Superior temporal gyrus (tissue), 1 donor: ENCODE data around the gene CCL17.
"Not testable (repeated sequence)": the region's sequence is repeated elsewhere in the genome, so short reads cannot be mapped to it uniquely, and the experiment has no call there.

Experiments used
- DNase-seq: peaks from one replicate; pipeline ENCODE4 v3.0.0-alpha.2; 2016; ENCODE audit errors: extremely low spot score

The CCL17 gene

DNA sequence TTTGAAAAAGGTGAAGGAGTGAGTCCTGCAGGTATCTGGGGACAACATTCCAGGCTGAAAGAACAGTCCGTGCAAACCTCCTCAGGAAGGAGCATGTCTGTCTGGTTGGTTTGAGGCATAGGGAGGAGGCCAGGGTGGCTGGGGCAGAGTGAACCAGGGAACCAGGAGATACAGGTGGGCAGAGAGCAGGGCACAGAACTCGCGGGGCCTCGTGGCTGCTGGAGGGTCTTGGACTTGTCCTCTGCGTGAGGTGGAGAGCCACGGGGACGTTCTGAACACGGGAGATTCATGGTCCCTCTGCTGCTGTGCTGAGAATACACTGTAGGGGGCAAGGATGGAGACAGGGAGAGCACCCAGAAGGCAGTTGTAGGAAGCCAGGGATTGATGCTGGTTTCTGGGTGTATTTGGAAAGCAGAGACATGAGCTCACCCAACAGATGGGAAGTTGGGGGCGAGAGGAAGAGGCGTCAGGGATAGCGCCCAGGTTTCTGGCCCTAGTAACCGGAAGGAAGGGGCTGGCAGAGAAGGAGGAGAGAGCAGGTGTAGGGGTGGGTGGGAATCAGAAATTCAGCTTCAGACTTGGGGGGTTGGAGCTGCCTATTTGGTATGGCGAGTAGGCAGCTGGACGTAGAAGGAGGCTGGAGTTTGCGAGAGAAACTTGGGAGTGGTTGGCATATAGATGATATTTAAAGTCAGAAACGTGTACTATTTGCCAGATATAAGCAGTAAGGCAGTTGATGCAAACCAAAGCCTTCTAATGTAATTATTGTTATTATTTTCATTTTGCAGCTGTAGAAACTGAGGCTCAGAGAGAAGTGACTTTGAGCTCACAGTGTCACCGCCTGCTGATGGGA lies at the start of gene CCL17:
Gene CCL17 (plus strand): TSS at position 803 of the 853 bp plus-strand sequence. CDS start 9,166 bp downstream, outside the sequence.
- no peak for DNase-seq

DNA sequence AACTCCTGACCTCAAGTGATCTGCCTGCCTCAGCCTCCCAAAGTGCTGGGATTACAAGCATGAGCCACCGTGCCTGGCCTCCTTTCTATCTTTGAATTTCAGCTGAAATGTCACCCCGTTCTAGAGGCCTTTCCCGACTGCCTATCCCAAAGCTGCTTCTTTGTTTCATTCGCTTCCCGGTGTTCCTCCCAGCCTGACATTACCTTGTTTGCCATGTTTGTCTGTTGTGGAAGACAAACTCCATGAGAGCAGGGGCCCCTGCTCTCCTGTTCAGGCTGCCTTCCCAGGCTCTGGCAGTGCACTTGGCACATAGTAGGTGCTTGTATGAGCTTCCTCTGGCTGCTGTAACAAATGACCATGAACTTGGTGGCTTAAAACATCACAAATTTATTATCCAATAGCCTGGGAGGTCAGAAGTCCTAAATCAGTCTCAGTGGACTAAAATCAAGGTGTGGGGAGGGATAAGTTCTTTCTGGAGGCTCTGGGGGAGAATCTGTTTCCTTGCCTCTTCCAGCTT lies 48.6 kb upstream of the CCL17 start:
- DNase-seq, result no peak

DNA sequence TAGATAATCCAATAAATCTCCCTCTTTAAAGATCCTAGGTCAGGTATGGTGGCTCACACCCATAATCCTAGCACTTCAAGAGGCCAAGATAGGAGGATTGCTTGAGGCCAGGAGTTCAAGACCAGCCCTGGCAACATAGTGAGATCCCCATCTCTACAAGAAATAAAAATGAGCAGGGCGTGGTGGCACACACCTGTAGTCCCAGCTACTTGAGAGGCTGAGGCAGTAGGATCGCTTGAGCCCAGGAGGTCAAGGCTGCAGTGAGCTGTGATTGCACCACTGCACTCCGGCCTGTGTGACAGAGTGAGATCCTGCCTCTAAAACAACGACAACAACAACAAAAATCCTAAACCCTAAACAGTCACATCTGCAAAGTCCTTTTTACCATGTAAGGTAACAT lies 48.0 kb upstream of the CCL17 start:
- DNase-seq, result no peak

DNA sequence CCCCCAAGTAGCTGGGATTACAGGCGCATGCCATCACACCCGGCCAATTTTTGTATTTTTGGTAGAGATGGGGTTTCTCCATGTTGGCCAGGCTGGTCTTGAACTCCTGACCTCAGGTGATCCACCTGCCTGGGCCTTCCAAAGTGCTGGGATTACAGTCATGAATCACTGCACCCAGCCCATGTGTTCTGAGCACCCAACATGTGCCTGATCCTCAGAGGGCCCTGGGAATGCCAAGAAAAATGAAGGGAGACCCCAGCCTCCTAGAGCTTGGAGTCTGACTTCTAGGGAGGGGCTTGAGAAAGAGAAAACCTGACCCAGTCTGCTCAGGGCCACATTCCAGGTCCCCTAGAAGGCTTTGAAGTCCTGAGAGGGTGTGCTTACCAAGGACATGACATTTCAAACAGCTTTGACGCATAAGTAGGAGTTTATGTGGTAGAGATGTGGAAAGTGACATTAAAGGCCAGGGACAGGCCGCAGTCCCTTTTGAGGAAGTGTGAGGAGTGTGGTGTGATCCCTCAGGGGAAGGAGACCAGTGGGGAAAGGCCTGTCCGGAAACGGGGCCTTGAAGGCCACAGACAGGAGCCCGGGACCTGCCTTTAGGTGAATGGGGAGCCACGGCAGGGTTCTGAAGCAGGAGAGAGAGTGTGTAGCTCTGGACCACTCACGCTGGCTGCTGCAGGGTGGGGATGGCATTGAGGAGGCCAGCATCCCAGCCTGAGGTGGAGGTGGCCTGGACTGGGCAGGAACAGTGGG lies 47.1 kb upstream of the CCL17 start:
- DNase-seq, result no peak

DNA sequence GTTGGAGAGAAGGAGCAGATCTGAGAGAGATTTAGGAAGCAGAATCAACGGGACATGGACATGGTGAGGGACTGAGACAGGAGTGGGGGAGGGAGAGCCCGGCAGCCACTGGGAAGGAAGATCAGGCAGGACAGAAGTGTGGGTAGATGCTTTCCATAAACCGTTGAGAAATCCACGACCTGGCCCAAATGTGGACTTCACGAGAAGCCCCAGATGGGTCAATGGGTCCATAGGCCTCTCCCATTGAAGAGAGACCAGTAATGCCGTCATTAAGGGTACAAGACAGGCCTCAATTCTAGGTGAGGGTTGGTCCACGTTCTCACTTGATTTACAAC lies 46.5 kb upstream of the CCL17 start:
- no peak for DNase-seq

DNA sequence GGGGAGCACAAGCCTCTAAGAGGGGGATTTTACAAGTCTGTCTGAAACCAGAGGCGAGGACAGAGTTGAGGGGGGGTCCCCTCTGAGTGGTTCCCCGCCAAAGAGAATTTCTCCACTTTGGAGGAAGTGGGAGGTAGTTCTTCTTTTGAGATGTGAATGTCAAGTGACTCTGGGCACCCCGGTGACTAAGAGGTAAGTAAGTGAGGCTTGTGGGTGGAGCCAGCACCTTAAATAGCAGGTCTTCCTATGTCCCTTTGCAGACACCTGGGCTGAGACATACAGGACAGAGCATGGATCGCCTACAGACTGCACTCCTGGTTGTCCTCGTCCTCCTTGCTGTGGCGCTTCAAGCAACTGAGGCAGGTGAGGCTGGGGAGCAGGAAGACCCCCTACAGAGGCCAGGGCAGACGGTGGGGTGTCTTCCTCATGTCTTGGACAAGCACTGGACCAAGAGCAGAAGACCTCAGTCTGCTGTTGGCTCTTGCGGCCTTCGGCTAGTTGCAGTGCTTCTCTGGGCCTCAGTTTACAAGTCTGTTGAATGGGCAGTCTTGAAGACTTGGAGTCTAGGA lies 46.0 kb upstream of the CCL17 start, which contains the start of gene CCL22:
Gene CCL22 (plus strand): TSS at position 257 of the 569 bp plus-strand sequence. CDS start 34 bp downstream, at position 291.
- DNase-seq, result no peak

DNA sequence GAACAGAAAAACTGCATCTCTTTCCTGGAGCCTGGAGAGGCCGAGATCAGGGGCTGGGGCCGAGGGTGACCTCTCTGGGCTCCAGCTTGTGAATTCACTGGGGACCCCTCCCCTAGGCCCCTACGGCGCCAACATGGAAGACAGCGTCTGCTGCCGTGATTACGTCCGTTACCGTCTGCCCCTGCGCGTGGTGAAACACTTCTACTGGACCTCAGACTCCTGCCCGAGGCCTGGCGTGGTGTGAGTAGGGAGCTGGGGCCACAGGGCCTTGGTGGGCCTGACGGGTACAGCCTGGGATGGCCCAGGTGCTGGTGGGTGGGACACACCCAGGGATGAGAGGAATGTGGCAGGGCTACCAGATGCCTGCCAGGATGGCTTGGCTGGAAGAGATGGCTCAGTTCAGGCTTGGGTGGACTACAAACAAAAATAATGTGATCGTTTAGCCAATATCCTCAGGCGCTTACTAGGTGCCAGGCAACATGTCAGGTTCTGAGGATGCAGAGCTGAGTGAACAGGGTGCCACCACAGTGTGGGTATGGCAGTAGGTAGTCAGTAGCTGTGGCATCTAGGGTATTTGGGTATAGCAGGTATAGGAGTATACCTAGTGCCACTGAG lies 44.1 kb upstream of the CCL17 start:
- DNase-seq, result no peak

DNA sequence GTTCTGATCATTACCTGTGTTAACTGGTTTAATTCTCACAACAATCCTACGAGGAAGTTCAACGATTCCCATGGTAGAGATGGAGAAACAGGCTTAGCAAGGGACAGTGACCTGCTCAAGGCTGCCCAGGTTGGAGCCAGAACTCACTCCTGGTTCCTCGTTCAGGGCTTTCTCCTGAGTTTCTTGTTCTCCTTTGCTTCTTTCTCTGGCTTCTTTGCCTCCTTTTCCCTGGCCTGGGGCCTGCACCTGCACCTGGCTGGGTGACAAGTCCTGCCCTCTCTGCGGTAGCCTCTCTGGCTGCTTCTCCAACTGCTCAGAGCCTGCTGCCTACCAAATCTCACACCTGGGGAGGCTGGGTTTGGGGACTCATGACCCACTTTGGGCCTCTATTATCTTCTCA lies 43.2 kb upstream of the CCL17 start:
- no peak for DNase-seq

DNA sequence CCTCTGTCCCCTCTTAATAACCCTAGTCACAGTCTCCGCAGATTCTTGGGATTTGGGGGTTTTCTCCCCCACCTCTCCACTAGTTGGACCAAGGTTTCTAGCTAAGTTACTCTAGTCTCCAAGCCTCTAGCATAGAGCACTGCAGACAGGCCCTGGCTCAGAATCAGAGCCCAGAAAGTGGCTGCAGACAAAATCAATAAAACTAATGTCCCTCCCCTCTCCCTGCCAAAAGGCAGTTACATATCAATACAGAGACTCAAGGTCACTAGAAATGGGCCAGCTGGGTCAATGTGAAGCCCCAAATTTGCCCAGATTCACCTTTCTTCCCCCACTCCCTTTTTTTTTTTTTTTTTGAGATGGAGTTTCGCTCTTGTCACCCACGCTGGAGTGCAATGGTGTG lies 40.4 kb upstream of the CCL17 start:
- no peak for DNase-seq

DNA sequence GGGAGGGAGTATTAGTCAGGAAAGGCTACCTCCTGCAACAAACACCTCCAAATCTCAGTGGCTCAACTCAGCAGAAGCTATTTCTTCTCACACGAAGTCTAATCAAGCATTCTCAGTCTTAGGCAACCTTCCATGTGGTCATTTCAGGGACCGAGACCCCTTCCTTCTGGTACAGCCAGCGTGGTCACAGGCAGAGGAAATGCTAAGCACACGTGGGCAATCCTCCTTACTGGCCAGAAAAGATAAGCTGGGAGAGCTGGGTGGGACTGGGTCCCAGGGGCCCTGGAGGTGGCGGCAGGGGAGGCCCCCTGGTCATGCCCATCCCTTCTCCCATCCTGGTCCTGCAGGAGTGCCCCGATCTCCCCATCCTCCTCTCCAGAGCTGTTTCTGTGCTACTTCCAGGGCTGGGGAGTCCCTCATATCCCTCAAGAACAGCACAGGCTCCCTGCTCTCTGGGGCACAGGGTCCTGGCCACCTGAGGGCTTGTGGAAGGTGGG lies 38.0 kb upstream of the CCL17 start:
- no peak for DNase-seq

DNA sequence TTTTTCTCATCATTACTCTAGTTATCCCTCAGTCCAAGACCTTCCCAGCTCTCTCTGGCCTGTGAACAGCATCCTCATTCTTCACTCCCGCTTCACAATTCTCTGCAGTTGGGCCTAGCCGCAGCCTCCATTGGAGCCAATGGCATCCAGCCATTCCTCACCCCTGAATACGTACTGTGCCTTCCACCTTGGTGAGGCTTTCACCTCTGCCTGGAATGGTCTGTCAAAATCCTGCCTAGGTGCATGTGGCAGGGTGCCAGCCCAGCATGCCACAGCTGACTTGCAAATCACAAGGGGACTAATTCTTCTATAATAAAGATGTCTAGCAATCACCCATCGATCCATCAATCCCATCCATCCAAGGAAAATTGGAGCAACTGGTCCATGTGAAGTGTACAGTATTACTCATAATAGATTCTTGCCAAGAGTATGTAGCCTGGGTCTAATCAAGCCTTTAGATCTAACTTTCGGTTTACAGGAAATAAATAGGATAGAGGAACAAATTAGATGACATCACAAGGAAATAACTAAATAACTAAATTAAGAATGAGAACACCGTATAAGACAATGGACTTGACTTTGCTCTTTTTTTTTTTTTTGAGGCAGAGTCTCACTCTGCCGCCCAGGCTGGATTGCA lies 37.3 kb upstream of the CCL17 start:
- no peak for DNase-seq

DNA sequence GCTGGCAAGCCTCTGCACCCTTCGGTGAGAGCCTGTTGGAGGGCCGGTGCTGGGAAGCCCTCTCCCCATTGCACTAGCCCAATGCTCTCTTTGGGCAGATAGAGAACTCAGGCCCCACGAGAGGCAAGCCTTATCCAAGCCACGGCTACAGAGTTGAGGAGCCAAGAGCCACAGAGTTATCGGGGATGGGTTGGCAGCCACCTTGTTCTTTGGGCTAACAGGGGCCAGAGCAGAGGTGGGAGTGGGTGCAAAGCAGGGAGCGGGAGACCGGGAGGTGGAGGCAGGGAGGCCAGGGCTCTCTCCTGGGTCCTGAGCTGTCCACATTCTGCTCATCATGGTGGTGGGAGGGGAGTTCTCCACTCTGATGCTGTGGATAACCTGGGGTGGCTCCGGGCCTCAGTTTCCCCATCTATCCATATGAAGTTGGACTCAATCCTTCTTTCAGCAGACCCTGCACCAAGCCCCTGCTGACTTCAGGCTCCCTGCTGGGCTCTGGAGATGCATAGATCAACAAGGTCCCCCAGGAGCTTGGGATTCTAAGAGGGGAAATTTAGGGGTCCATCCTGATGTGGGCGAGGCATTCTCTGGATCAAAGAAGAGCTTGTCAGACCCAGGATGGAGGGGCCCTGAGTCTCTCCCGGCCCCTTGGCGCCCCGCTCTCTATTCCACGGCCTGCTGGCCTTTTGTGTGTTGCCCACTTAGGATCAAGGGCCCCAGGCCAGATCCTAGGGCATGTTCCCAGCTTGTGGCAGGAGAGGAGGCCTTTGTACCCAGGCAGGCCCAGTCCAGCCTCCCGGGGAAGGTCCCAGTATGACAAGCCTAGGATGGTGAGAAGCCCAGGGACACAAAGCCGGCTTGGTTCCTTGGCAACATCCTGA lies 32.8 kb upstream of the CCL17 start:
- no peak for DNase-seq

DNA sequence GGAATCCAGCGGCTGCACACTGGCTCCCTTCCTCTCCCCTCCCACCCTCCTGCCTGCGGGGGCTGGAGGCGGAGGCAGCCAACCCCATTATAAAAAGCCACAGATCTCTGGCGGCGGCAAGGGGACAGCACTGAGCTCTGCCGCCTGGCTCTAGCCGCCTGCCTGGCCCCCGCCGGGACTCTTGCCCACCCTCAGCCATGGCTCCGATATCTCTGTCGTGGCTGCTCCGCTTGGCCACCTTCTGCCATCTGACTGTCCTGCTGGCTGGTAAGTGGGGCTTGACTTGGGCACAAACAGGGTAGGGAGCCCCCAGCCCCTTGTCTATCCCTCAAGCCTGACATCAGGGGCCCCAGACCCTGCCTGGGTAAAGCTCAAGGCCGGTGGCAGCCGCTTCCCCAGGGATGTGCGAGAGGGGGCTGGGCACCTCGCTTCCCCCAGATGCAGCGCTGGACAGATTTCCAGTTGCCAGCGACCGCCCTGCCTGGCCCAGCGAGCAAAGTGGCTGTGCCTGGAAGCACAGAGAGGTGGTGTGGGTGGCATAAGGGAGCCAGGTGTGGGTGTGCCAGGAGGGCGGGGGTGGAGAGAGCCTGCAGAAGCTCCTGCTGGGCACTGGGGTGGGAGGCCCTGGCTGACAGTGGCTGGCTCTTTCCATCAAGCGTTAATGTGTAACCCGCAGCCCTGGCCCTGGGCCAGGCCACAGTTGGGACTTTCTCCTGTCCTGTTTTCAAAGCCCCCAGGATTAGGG lies 32.0 kb upstream of the CCL17 start, which contains the start of gene CX3CL1:
Gene CX3CL1 (plus strand): TSS at position 119 of the 745 bp plus-strand sequence. CDS start 79 bp downstream, at position 198.
- DNase-seq, result peak; percentile 75

DNA sequence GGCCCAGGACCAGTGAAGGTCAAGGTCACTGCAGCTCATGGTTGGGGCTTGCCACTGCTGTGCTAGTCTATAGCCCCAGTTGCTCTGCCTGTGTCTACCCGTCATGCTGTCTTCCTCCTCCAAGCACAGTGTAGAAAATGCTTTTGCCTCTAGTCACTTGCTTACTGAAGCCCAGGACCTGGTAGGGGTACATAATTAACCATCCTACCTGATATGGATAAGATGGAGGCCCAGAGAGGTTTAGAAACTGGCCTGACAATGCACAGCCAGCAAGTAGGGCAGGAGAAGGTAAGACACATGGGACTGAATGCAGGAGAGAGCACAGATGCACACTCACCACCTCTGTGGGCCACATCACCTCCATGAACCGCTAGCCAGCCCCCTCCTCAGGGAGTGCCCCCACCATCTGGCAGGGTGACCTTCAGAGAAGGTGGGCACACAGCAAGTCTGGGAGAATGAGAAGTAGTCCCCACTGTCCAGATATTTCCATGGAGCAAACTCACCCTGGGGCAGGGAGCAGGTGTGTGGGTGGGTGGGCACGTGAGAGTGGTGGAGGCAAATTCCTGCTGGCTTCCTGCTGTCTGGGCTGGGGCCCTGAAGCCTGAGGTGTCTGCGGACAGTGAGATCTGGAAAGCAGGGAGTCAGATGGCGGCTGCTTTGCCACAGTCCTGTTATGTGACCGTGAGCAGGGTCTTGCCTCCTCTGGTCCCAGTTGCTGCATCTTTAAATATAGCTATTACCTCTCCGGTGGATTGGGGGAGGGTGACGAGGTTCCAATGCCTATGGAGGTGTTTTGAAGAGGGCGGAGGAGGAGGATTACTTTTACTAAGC lies 31.2 kb upstream of the CCL17 start:
- DNase-seq, result no peak

DNA sequence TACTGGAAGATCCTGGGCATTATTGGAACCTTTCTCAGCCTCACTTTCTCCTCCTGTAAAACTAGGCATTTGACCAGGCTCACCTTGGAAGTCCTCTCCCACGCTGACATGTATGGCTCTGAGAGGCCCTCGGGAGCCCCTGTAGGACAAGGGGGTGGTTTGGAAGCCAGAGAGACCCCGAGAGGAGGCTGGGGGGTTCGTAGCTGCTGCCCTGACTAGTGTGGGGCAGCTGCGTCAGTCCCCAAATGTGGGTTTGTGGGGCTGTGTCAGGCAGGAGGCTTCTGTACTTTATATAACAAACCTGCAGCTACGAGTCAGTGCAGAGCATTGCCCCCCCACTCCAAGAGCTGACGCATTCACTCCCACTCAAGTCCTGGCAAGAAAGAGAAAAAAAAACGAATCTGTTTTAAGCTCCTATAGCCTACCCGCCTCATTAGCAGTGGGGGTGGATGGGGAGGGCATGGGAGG lies 30.5 kb upstream of the CCL17 start:
- DNase-seq, result peak; percentile 53

DNA sequence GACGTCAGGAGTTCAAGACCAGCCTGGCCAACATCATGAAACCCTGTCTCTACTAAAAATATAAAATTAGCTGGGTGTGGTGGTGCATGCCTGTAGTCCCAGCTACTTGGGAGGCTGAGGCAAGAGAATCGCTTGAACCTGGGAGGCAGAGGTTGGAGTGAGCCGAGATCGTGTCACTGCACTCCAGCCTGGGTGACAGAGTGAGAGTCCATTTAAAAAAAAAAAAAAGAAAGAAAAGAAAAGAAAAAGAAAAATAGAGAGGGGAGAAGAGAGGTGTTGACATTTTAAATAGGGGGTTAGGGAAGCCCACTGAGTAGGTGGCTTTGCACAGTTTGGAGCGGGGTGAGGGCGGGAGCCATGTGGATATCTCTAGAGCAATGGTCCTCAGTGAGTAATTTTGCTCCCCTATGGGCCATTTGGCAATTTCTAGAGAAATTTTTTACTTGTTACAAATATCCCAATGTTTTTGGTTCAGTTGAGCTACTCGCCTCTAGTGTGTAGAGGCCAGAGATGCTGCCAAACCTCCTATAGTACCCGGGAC lies 29.6 kb upstream of the CCL17 start:
- DNase-seq, result not testable (repeated sequence)

DNA sequence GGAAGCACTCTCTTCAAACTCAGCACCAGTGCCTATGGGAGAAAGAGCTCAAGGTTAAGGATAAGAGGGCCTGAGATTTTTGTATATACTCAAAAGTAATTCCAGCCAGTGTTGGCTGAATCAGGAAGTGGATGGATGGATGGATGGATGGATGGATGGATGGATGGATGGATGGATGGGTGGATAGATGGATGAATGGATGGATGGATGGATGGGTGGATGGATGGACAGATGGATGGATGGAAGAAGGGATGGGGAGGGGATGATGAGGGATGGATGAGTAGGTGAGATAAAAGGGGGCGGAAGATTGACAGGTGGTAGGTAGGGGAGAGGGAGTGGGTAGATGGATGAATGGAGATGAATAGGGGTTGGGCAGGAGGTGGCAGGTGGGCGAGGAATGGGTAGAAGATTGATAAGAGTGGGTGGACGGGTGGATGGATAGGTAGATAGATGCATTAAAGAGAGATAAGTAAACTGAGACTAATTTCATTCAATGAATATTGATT lies 28.2 kb upstream of the CCL17 start:
- DNase-seq, result no peak
